Mucosa of stomach (tissue), 1 donor: ENCODE measurements around the gene MGST1.

Experiments
- H3K27me3 ChIP-seq: one replicate; pipeline ENCODE4 v1.7.0; 2013; ENCODE audit warnings: mild to moderate bottlenecking, low read length; ENCODE audit not compliant: control insufficient read depth, insufficient read depth
- H3K36me3 ChIP-seq: one replicate; pipeline ENCODE4 v1.7.0; 2013; ENCODE audit warnings: low read length; ENCODE audit not compliant: control insufficient read depth, insufficient read depth
- H3K4me1 ChIP-seq: one replicate; pipeline ENCODE4 v1.7.0; 2013; ENCODE audit warnings: mild to moderate bottlenecking, low read length; ENCODE audit not compliant: control insufficient read depth, insufficient read depth
- H3K4me3 ChIP-seq: one replicate; pipeline ENCODE4 v1.7.0; 2013; ENCODE audit warnings: low read length
- H3K9ac ChIP-seq: one replicate; pipeline ENCODE4 v1.7.0; 2013; ENCODE audit warnings: mild to moderate bottlenecking, low read length, moderate library complexity
- H3K9me3 ChIP-seq: one replicate; pipeline ENCODE4 v1.7.0; 2013; ENCODE audit warnings: mild to moderate bottlenecking, low read length, moderate library complexity; ENCODE audit not compliant: control insufficient read depth
- donor health status: Pancreatic carcinoma.

Gene MGST1, protein sequence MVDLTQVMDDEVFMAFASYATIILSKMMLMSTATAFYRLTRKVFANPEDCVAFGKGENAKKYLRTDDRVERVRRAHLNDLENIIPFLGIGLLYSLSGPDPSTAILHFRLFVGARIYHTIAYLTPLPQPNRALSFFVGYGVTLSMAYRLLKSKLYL

DNA sequence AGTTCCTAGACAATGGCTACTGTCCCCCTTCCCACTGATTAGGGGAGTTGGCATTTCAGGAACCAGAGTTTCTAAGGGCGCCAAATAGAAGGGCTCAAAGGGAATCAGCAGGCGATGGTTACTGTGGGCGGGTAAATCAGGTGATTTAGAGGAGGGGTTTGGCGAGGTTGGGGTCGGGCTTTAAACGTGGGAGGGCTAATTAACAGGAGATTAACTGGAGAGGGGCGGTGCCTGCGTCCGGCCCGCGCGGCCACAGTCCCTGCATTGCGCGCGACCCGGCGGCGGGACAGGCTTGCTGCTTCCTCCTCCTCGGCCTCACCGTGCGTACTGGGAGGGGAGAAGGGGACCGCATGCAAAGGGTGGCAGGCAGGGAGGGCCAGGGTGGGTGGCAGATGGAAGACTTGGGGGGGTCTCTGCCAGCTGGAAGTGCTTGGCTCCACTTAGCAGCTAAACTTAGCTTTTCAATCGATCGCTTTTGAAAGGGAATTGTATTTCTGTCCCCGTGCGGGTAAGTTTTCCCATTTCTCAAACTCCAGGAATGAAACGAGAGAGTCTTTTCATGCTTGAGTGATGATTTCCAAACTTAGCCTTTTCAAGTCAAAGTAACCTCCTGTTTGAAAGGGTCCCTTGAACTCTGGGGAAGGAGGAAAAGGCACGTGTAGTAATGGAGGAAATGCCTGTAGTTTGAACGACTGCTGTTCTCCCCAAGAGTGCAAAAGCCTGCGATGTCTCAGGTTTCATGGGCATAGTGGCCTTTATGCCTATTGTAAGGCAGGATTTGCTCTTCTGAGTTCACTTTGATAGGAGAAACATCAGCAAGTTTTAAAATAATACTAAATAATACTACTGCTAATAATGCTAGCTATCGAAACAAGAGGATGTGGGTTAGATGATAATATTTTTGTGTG is at the start of gene MGST1:
TSS of gene MGST1 (plus strand) at position 255 of the 908 bp plus-strand sequence. CDS start 6,608 bp downstream, outside the sequence.
- H3K4me1 ChIP-seq = peaks cover 8% of the 10 kb centered on the region
- no peaks in the 10 kb centered on the region for H3K27me3 ChIP-seq
- no peaks in the 10 kb centered on the region for H3K9me3 ChIP-seq
- no peaks in the 10 kb centered on the region for H3K36me3 ChIP-seq
- peak within 1 kb of the TSS; percentile 69 for H3K4me3 ChIP-seq
- peak within 1 kb of the TSS; percentile 83 for H3K9ac ChIP-seq

- Histone ChIP-seq H3K4me3 (no peak overlapping the region), H3K9ac (no peak overlapping the region), H3K27me3 (no peaks in the 10 kb centered on the region), H3K36me3 (no peaks in the 10 kb centered on the region), H3K9me3 (no peaks in the 10 kb centered on the region), H3K4me1 (no peaks in the 10 kb centered on the region)
Measured at GRCh38 chr12:16299403-16299802, 48.0 kb upstream of the MGST1 start.

DNA sequence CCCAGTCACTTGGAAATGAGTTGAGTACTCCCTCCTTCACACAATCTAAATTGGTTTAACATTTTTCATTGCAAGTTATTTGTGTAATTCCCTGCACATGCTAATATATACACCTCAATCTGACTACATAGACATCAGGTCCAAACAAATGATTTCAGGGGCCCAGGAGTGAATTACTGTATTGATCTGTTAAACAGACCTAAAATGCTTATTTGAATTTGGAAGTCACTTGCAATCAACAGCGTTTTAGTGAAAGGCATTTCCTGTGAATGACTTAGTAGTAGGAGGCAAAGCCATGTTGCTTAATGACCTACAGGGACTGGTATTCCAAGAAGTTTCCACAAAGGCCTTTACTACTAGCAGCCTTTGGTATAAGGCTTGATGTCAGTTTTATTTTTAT is 47.3 kb upstream of the MGST1 start:
- Histone ChIP-seq H3K27me3 (no peaks in the 10 kb centered on the region), H3K9ac (no peak overlapping the region), H3K4me1 (no peaks in the 10 kb centered on the region), H3K9me3 (no peaks in the 10 kb centered on the region), H3K36me3 (no peaks in the 10 kb centered on the region), H3K4me3 (no peak overlapping the region)

GRCh38 chr12:16300736-16301135 is 46.7 kb upstream of the MGST1 start:
- no peaks in the 10 kb centered on the region for H3K27me3 ChIP-seq
- H3K36me3 ChIP-seq = no peaks in the 10 kb centered on the region
- no peaks in the 10 kb centered on the region for H3K9me3 ChIP-seq
- H3K4me1 ChIP-seq = no peaks in the 10 kb centered on the region
- H3K9ac ChIP-seq = no peak overlapping the region
- H3K4me3 ChIP-seq = no peak overlapping the region

GRCh38 chr12:16303939-16304338 is 43.5 kb upstream of the MGST1 start:
- Histone ChIP-seq H3K4me3 (no peak overlapping the region), H3K9ac (no peak overlapping the region), H3K4me1 (no peaks in the 10 kb centered on the region), H3K9me3 (no peaks in the 10 kb centered on the region), H3K27me3 (no peaks in the 10 kb centered on the region), H3K36me3 (no peaks in the 10 kb centered on the region)

DNA sequence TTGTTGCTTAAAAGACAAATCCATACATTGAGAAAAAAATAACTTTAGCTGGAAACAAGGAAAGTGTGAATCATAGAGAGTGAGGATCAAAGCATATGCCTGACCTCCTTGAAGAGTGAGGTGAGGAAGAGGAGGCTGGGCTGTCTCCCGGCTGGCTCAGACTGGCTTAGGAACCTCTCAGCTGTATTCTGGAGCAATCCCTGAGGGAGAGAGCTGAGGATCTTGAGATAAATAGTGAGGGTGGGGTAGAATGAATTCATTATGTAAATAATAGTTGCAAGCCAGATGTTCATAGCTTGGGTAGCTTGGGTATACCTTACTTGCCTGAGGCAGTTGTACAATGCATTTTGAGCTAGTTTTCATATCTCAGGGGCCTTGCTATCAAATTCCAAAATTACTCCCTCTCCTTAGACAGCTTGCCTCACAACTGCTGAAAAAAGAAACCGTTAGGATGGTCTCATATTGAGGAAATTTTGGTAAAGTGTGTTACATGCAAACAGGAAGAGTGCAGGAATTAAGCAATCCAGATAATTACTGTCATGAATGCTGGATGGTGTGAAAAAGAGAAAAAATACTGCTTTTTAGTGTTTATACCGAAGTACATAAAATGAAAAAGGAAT is 39.5 kb upstream of the MGST1 start:
- Histone ChIP-seq H3K27me3 (no peaks in the 10 kb centered on the region), H3K4me1 (no peaks in the 10 kb centered on the region), H3K9me3 (no peaks in the 10 kb centered on the region), H3K4me3 (no peak overlapping the region), H3K9ac (no peak overlapping the region), H3K36me3 (no peaks in the 10 kb centered on the region)

DNA sequence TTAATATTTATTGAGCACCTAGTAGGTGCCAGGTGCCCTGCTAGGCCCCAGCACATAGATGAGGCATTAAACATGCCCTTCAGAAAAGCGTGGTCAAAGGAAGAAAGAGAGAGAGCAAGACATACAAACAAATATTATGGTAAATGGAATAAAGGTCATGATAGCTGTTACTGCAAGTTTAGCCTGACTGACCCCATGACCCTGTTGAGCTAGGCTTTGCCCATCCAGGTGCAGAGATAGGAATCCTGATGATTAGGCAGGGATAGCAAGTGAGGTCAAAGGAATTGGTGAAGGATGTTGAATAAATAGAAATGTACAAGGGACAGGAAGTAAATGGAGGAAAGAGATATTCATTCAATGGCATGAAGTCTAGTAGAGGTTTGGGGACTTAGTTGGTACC is 36.5 kb upstream of the MGST1 start:
- no peaks in the 10 kb centered on the region for H3K4me1 ChIP-seq
- H3K27me3 ChIP-seq = no peaks in the 10 kb centered on the region
- no peak overlapping the region for H3K4me3 ChIP-seq
- no peak overlapping the region for H3K9ac ChIP-seq
- no peaks in the 10 kb centered on the region for H3K9me3 ChIP-seq
- no peaks in the 10 kb centered on the region for H3K36me3 ChIP-seq

GRCh38 chr12:16323010-16323409 is 24.4 kb upstream of the MGST1 start:
- no peak overlapping the region for H3K4me3 ChIP-seq
- peaks cover 7% of the 10 kb centered on the region for H3K4me1 ChIP-seq
- no peaks in the 10 kb centered on the region for H3K9me3 ChIP-seq
- no peaks in the 10 kb centered on the region for H3K36me3 ChIP-seq
- no peaks in the 10 kb centered on the region for H3K27me3 ChIP-seq
- H3K9ac ChIP-seq = no peak overlapping the region

GRCh38 chr12:16323638-16324037 is 23.8 kb upstream of the MGST1 start:
- no peak overlapping the region for H3K9ac ChIP-seq
- H3K4me3 ChIP-seq = no peak overlapping the region
- no peaks in the 10 kb centered on the region for H3K9me3 ChIP-seq
- H3K27me3 ChIP-seq = no peaks in the 10 kb centered on the region
- H3K36me3 ChIP-seq = no peaks in the 10 kb centered on the region
- peaks cover 7% of the 10 kb centered on the region for H3K4me1 ChIP-seq

GRCh38 chr12:16324272-16324671 is 23.2 kb upstream of the MGST1 start:
- Histone ChIP-seq H3K4me1 (peaks cover 7% of the 10 kb centered on the region), H3K27me3 (no peaks in the 10 kb centered on the region), H3K9me3 (no peaks in the 10 kb centered on the region), H3K4me3 (no peak overlapping the region), H3K36me3 (no peaks in the 10 kb centered on the region), H3K9ac (no peak overlapping the region)

DNA sequence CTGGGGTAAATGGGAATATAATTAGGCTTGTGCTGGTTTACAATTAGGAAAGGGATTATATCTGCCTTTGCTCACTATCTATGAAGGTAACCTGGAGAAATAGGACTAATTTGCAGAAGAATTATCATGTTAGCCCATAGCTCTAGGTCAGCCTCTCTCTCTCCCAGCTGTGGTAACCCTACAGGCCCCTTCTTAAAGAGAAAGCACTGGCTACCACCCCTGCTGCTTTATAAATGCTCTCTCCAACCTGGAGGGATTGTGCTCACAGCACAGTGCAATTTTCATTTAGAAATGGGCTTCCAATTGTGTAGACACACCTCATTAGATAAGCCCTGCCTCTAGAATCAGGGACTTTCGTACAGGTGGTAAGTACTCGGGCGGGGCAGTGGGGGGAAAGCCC is 22.7 kb upstream of the MGST1 start:
- no peaks in the 10 kb centered on the region for H3K27me3 ChIP-seq
- H3K9me3 ChIP-seq = no peaks in the 10 kb centered on the region
- no peak overlapping the region for H3K4me3 ChIP-seq
- H3K9ac ChIP-seq = no peak overlapping the region
- peaks cover 7% of the 10 kb centered on the region for H3K4me1 ChIP-seq
- H3K36me3 ChIP-seq = no peaks in the 10 kb centered on the region

GRCh38 chr12:16325426-16325825 is 22.0 kb upstream of the MGST1 start:
- Histone ChIP-seq H3K4me3 (no peak overlapping the region), H3K9me3 (no peaks in the 10 kb centered on the region), H3K9ac (no peak overlapping the region), H3K4me1 (peaks cover 7% of the 10 kb centered on the region), H3K27me3 (no peaks in the 10 kb centered on the region), H3K36me3 (no peaks in the 10 kb centered on the region)
